ENCODE measurements around the gene AHSG.

AHSG gene

GRCh38 chr3:186622651-186623310, 9.9 kb downstream of the AHSG start:
- no peak overlapping the region for H3K4me3 ChIP-seq (ENCODE audit: low read depth, low read length)
- no peak for DNase-seq (ENCODE audit: low read depth)
- TF ChIP-seq CTCF (IDR thresholded peaks at IDR 0.05; ENCODE audit: low read depth, low read length): no peak
- TF ChIP-seq MAX (IDR thresholded peaks at IDR 0.05; ENCODE audit: low read depth, low read length): no peak

- DNase-seq (ENCODE audit: low read depth): no peak
- no peak overlapping the region for H3K4me3 ChIP-seq (ENCODE audit: low read depth, low read length)
- TF ChIP-seq MAX (IDR thresholded peaks at IDR 0.05; ENCODE audit: low read depth, low read length) (no peak), MYC (IDR thresholded peaks at IDR 0.05; ENCODE audit: low read depth, low read length) (no peak), POLR2A (IDR thresholded peaks at IDR 0.05; ENCODE audit: extremely low read depth, insufficient read length) (no peak), CTCF (IDR thresholded peaks at IDR 0.05; ENCODE audit: low read depth, low read length) (no peak)
Observed at GRCh38 chr3:186624598-186624997, 11.7 kb downstream of the AHSG start.

GRCh38 chr3:186625600-186626042, 12.8 kb downstream of the AHSG start:
- DNase-seq (ENCODE audit: low read depth): no peak
- H3K4me3 ChIP-seq (ENCODE audit: low read depth, low read length): no peak overlapping the region
- TF ChIP-seq CTCF (IDR thresholded peaks at IDR 0.05; ENCODE audit: low read depth, low read length) (no peak), MAX (IDR thresholded peaks at IDR 0.05; ENCODE audit: low read depth, low read length) (no peak), POLR2A (IDR thresholded peaks at IDR 0.05; ENCODE audit: extremely low read depth, insufficient read length) (no peak), MYC (IDR thresholded peaks at IDR 0.05; ENCODE audit: low read depth, low read length) (no peak)

GRCh38 chr3:186626254-186626847, 13.5 kb downstream of the AHSG start:
- DNase-seq (ENCODE audit: low read depth): no peak
- H3K4me3 ChIP-seq (ENCODE audit: low read depth, low read length): no peak overlapping the region
- TF ChIP-seq MYC (IDR thresholded peaks at IDR 0.05; ENCODE audit: low read depth, low read length) (no peak), CTCF (IDR thresholded peaks at IDR 0.05; ENCODE audit: low read depth, low read length) (no peak), POLR2A (IDR thresholded peaks at IDR 0.05; ENCODE audit: extremely low read depth, insufficient read length) (no peak), MAX (IDR thresholded peaks at IDR 0.05; ENCODE audit: low read depth, low read length) (no peak)

- H3K4me3 ChIP-seq (ENCODE audit: low read depth, low read length): no peak overlapping the region
- TF ChIP-seq MYC (IDR thresholded peaks at IDR 0.05; ENCODE audit: low read depth, low read length): no peak
- TF ChIP-seq MAX (IDR thresholded peaks at IDR 0.05; ENCODE audit: low read depth, low read length): no peak
- TF ChIP-seq CTCF (IDR thresholded peaks at IDR 0.05; ENCODE audit: low read depth, low read length): no peak
- no peak for TF ChIP-seq POLR2A (IDR thresholded peaks at IDR 0.05; ENCODE audit: extremely low read depth, insufficient read length)
- DNase-seq (ENCODE audit: low read depth): no peak
Observed at GRCh38 chr3:186627852-186628414, 15.1 kb downstream of the AHSG start.

Data from NB4 (cell line).